Sigmoid colon (tissue), 4 donors: ENCODE results near the gene PLG.

Source experiments
- EP300 ChIP-seq, 4 donors: sonication (generic); formaldehyde crosslinking; IDR thresholded peaks; one replicate each; pipeline ENCODE4 v1.6.1; 2017; ENCODE audit warnings: antibody characterized with exemption in 4 of 4
- POLR2A ChIP-seq, 2 donors: fragments of 450-650 bp; IDR thresholded peaks; one replicate each; pipeline ENCODE4 v1.6.1; 2016; ENCODE audit warnings: antibody characterized with exemption in 2 of 2, mild to moderate bottlenecking in 2 of 2, moderate library complexity in 2 of 2
- POLR2AphosphoS5 ChIP-seq, 4 donors: sonication (generic); formaldehyde crosslinking; IDR thresholded peaks; one replicate each; pipeline ENCODE4 v1.6.1; 2017; ENCODE audit warnings: antibody characterized with exemption in 4 of 4
- TF ChIP-seq, protein P1 (sequence below), 4 experiments: fragments of 450-650 bp in 3 of 4; fragments of 200-600 bp in 1 of 4; IDR thresholded peaks; one replicate each; pipeline ENCODE4 v1.5.1; 2016 to 2019; ENCODE audit warnings: antibody characterized with exemption in 4 of 4, mild to moderate bottlenecking in 3 of 4, moderate library complexity in 2 of 4

DNA sequence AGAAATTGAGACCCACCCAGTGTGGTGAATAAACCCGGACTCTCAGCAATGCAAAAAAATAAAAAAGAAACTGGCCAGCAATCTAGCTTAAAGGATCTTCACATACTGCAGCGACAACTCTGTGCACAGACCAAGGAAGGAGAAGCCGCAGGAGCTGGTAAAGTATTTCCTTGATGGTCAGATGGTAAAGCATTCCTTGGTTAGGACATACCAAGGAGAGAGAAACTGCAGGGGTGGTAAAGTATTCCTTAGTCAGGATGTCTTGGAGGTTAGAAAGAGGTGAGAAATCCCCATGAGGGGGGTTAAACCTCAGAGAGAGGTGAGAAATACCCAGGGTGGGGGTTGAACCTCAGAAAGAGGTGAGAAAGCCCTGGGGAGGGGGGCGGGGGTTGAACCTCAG is 86.8 kb downstream of the PLG start:
- TF ChIP-seq, protein P1, sequence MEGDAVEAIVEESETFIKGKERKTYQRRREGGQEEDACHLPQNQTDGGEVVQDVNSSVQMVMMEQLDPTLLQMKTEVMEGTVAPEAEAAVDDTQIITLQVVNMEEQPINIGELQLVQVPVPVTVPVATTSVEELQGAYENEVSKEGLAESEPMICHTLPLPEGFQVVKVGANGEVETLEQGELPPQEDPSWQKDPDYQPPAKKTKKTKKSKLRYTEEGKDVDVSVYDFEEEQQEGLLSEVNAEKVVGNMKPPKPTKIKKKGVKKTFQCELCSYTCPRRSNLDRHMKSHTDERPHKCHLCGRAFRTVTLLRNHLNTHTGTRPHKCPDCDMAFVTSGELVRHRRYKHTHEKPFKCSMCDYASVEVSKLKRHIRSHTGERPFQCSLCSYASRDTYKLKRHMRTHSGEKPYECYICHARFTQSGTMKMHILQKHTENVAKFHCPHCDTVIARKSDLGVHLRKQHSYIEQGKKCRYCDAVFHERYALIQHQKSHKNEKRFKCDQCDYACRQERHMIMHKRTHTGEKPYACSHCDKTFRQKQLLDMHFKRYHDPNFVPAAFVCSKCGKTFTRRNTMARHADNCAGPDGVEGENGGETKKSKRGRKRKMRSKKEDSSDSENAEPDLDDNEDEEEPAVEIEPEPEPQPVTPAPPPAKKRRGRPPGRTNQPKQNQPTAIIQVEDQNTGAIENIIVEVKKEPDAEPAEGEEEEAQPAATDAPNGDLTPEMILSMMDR (IDR thresholded peaks at IDR 0.05) = no peak
- no peak for TF ChIP-seq POLR2AphosphoS5 (IDR thresholded peaks at IDR 0.05)
- TF ChIP-seq POLR2A (IDR thresholded peaks at IDR 0.05) = no peak
- TF ChIP-seq EP300 (IDR thresholded peaks at IDR 0.05) = no peak
